Measurements from ENCODE around the gene NAXD.
"Not testable (repeated sequence)": the region's sequence is repeated elsewhere in the genome, so short reads cannot be mapped to it uniquely, and the experiment has no call there.

DNA sequence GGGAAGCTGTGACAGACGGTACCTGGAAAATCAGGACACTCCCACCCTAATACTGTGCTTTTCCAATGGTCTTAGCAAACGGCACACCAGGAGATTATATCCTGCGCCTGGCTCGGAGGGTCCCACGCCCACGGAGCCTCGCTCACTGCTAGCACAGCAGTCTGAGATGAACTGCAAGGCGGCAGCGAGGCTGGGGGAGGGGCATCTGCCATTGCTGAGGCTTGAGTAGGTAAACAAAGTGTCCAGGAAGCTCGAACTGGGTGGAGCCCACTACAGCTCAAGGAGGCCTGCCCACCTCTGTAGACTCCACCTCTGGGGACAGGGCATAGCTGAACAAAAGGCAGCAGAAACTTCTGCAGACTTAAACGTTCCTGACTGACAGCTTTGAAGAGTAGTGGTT, 54.5 kb downstream of the NAXD start:
- TF ChIP-seq, protein P1, sequence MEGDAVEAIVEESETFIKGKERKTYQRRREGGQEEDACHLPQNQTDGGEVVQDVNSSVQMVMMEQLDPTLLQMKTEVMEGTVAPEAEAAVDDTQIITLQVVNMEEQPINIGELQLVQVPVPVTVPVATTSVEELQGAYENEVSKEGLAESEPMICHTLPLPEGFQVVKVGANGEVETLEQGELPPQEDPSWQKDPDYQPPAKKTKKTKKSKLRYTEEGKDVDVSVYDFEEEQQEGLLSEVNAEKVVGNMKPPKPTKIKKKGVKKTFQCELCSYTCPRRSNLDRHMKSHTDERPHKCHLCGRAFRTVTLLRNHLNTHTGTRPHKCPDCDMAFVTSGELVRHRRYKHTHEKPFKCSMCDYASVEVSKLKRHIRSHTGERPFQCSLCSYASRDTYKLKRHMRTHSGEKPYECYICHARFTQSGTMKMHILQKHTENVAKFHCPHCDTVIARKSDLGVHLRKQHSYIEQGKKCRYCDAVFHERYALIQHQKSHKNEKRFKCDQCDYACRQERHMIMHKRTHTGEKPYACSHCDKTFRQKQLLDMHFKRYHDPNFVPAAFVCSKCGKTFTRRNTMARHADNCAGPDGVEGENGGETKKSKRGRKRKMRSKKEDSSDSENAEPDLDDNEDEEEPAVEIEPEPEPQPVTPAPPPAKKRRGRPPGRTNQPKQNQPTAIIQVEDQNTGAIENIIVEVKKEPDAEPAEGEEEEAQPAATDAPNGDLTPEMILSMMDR (IDR thresholded peaks at IDR 0.05) = not testable (repeated sequence)
- TF ChIP-seq POLR2A (IDR thresholded peaks at IDR 0.05) = not testable (repeated sequence)

All from uterus (tissue), 2 donors.